Caco-2 (cell line): ENCODE results near the gene PPFIA1. TPM values are rescaled to one million over a fixed set of nuclear protein-coding genes. Genes with fewer than 3 reads are reported as not detected.

Experiments used
- BruUV-seq: library from RNA; stranded (reverse); fragments of 400-500 nt; replicated peaks from 2 replicates; lab custom pipeline; 2021; lab: Mats Ljungman, UMichigan
- CTCF ChIA-PET: fragments of 300-600 bp; sonication (Branson Sonifier 250); formaldehyde crosslinking; loops from one replicate; lab custom pipeline; 2022; ENCODE audit warnings: antibody characterized with exemption; lab: Charles Lee
- POLR2A ChIA-PET: fragments of 300-600 bp; sonication (Branson Sonifier 250); formaldehyde crosslinking; loops from one replicate; lab custom pipeline; 2022; ENCODE audit warnings: antibody characterized with exemption; lab: Charles Lee
- DNase-seq, 2 experiments: peaks; one replicate each; pipeline versions ENCODE4 v3.0.0 to v3.0.0-alpha.2; 2020 to 2022
- H3K27me3 ChIP-seq: replicated peaks from 2 replicates; pipeline ENCODE4 v1.6.0; 2011; ENCODE audit warnings: low read length; ENCODE audit not compliant: control insufficient read depth, insufficient read depth
- H3K36me3 ChIP-seq: 2 replicates; pipeline ENCODE4 v1.5.1; 2011; ENCODE audit warnings: low read length; ENCODE audit not compliant: control insufficient read depth, insufficient read depth
- H3K4me1 ChIP-seq: fragments of 250-450 bp; sonication (Bioruptor Pico); 2 replicates; pipeline ENCODE4 v1.5.1; 2020; ENCODE audit warnings: mild to moderate bottlenecking
- H3K4me3 ChIP-seq: 2 replicates; pipeline ENCODE4 v1.5.1; 2011; ENCODE audit warnings: low read depth, mild to moderate bottlenecking, control low read depth, low read length
- H3K9me3 ChIP-seq: fragments of 250-450 bp; sonication (Bioruptor Pico); 2 replicates; pipeline ENCODE4 v1.5.1; 2020; ENCODE audit warnings: mild to moderate bottlenecking, moderate library complexity
- H3K27ac Mint-ChIP-seq: one replicate; pipeline ENCODE4 v1.8.0; 2022; ENCODE audit warnings: mixed read lengths; ENCODE audit not compliant: unreplicated experiment
- H3K27me3 Mint-ChIP-seq: one replicate; pipeline ENCODE4 v1.8.0; 2022; ENCODE audit warnings: mixed read lengths; ENCODE audit not compliant: insufficient read depth, unreplicated experiment
- H3K36me3 Mint-ChIP-seq: one replicate; pipeline ENCODE4 v1.8.0; 2022; ENCODE audit warnings: mild to moderate bottlenecking, mixed read lengths; ENCODE audit not compliant: insufficient read depth, unreplicated experiment
- H3K4me1 Mint-ChIP-seq: one replicate; pipeline ENCODE4 v1.8.0; 2022; ENCODE audit warnings: low read depth, mixed read lengths; ENCODE audit not compliant: unreplicated experiment
- H3K4me3 Mint-ChIP-seq: one replicate; pipeline ENCODE4 v1.8.0; 2022; ENCODE audit warnings: mild to moderate bottlenecking, moderate library complexity, mixed read lengths; ENCODE audit not compliant: unreplicated experiment
- H3K9me3 Mint-ChIP-seq: one replicate; pipeline ENCODE4 v1.8.0; 2022; ENCODE audit warnings: mixed read lengths; ENCODE audit not compliant: unreplicated experiment
- CTCF ChIP-seq, 2 experiments: fragments of 200-600 bp in 1 of 2; IDR thresholded peaks; 1 replicate in 1 of 2; 2 replicates in 1 of 2; pipeline versions ENCODE4 v1.5.1 to v1.8.0; 2011 to 2022; ENCODE audit warnings: antibody characterized with exemption in 1 of 2, control low read depth in 1 of 2, inconsistent platforms in 1 of 2, low read depth in 1 of 2, low read length in 1 of 2, mild to moderate bottlenecking in 1 of 2, moderate library complexity in 1 of 2; ENCODE audit not compliant: insufficient read depth in 1 of 2, severe bottlenecking in 1 of 2, unreplicated experiment in 1 of 2
- intact Hi-C: fragments of 100-400 bp; cut with micrococcal nuclease; formaldehyde crosslinking; loops from one replicate; pipeline ENCODE4 v1.10.0; 2022; ENCODE audit not compliant: unreplicated experiment
- total RNA-seq: library from RNA; stranded (reverse); gene quantifications from 2 replicates; pipeline ENCODE4 v1.2.3, GENCODE V29; 2022

Gene PPFIA1
- total RNA-seq, 1 experiment from 2014 or later, result 148 TPM

DNA sequence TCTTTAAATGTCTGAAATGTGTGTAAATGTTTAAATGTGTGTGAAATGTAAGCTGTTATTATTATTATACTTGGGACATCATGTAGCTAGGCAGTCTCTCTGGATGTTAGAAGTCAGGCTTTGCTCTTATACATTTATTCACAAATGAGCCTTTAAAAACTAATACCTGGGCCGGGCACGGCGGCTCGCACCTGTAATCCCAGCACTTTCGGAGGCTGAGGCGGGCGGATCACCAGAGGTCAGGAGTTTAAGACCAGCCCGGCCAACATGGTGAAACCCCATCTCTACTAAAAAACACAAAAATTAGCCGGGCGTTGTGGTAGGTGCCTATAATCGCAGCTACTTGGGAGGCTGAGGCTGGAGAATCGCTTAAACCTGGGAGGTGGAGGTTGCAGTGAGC is 106.1 kb downstream of the PPFIA1 start:
- ChIA-PET POLR2A (no interaction called here), CTCF (no interaction called here)
- Mint-ChIP-seq H3K4me3 (no peak overlapping the region), H3K27me3 (no peaks in the 10 kb centered on the region), H3K27ac (no peak overlapping the region), H3K36me3 (peaks cover 91% of the 10 kb centered on the region), H3K9me3 (peaks cover 2% of the 10 kb centered on the region), H3K4me1 (peaks cover 16% of the 10 kb centered on the region)
- intact Hi-C loops, result no loop called here
- peak in 1 of 2 experiments; percentile 18 for DNase-seq
- H3K9me3 ChIP-seq, result no peaks in the 10 kb centered on the region
- no peak for TF ChIP-seq CTCF (IDR thresholded peaks at IDR 0.05; ENCODE audit: insufficient read depth in 1 of 2, low read depth in 1 of 2, low read length in 1 of 2, severe bottlenecking in 1 of 2, unreplicated experiment in 1 of 2)
- peaks cover 13% of the 10 kb centered on the region for H3K4me1 ChIP-seq
- BruUV-seq, result no TSS peak
- H3K27me3 ChIP-seq, result no peaks in the 10 kb centered on the region
- H3K4me3 ChIP-seq, result no peak overlapping the region
- H3K36me3 ChIP-seq, result peaks cover 5% of the 10 kb centered on the region; the same call in 1 of the 2 replicates

DNA sequence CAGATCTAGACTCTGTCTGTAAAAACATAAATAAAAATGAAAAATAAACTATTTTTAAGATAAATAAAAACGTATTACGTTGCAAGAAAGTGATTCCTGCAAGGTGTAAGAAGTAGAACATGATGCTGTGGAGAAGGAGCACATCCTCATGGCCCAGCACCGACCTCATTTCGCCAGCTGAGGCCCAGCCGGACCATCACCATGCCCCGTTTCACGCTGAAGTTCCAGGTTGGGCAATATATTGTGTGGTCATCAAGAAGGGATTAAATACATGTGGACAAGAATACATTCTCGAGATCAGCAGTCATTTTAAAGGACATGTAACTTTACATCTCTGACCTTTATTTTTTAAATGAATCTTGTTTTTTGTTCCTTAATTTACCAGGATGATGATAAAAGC is 107.2 kb downstream of the PPFIA1 start:
- intact Hi-C loops, result no loop called here
- H3K4me3 Mint-ChIP-seq, result no peak overlapping the region
- POLR2A ChIA-PET, result interaction anchor here (0.6 kb wide), 1 partner anchor 115 kb away, joined by 13 read pairs; no protein-coding TSS in a partner anchor
- CTCF ChIA-PET, result no interaction called here
- peaks cover 23% of the 10 kb centered on the region for H3K4me1 Mint-ChIP-seq
- H3K9me3 Mint-ChIP-seq, result no peaks in the 10 kb centered on the region
- H3K36me3 Mint-ChIP-seq, result peaks cover 94% of the 10 kb centered on the region
- no peaks in the 10 kb centered on the region for H3K27me3 Mint-ChIP-seq
- no peak overlapping the region for H3K4me3 ChIP-seq
- peaks cover 11% of the 10 kb centered on the region for H3K4me1 ChIP-seq
- no peaks in the 10 kb centered on the region for H3K9me3 ChIP-seq
- TF ChIP-seq CTCF (IDR thresholded peaks at IDR 0.05; ENCODE audit: insufficient read depth in 1 of 2, low read depth in 1 of 2, low read length in 1 of 2, severe bottlenecking in 1 of 2, unreplicated experiment in 1 of 2), result no peak
- peak in 1 of 2 experiments; percentile 17 for DNase-seq
- H3K36me3 ChIP-seq, result peaks cover 8% of the 10 kb centered on the region
- H3K27ac Mint-ChIP-seq, result peak overlapping the region; percentile 33
- H3K27me3 ChIP-seq, result no peaks in the 10 kb centered on the region
- BruUV-seq, result no TSS peak

- peaks cover 88% of the 10 kb centered on the region for H3K36me3 Mint-ChIP-seq
- H3K4me3 Mint-ChIP-seq, result no peak overlapping the region
- no peak overlapping the region for H3K4me3 ChIP-seq
- no peaks in the 10 kb centered on the region for H3K9me3 Mint-ChIP-seq
- peak overlapping the region; percentile 63 for H3K27ac Mint-ChIP-seq
- POLR2A ChIA-PET, result no interaction called here
- peaks cover 13% of the 10 kb centered on the region for H3K4me1 Mint-ChIP-seq
- H3K27me3 Mint-ChIP-seq, result no peaks in the 10 kb centered on the region
- peak; percentile 10 to 31 for TF ChIP-seq CTCF (IDR thresholded peaks at IDR 0.05; ENCODE audit: insufficient read depth in 1 of 2, low read depth in 1 of 2, low read length in 1 of 2, severe bottlenecking in 1 of 2, unreplicated experiment in 1 of 2)
- H3K9me3 ChIP-seq, result no peaks in the 10 kb centered on the region
- DNase-seq, result peak in 1 of 2 experiments; percentile 46
- BruUV-seq, result no TSS peak
- no peaks in the 10 kb centered on the region for H3K27me3 ChIP-seq
- peaks cover 10% of the 10 kb centered on the region for H3K36me3 ChIP-seq
- peaks cover under 1% of the 10 kb centered on the region; the same call in 1 of the 2 replicates for H3K4me1 ChIP-seq
- intact Hi-C loops, result no loop called here
- CTCF ChIA-PET, result interaction anchor here (1.1 kb wide), 1 partner anchor 11 kb away, joined by 3 read pairs; no protein-coding TSS in a partner anchor
These were observed 108.1 kb downstream of the PPFIA1 start for GRCh38 chr11:70378506-70379134.
